ENCODE measurements around the gene LRP11. TPM values are rescaled to one million over a fixed set of nuclear protein-coding genes. Genes with fewer than 3 reads are reported as not detected.

LRP11 gene
- total and polyA plus RNA-seq, 2 of the 13 experiments (the other 11 are each of a cell fraction or from before 2014, with no cell fraction given): 32.4 to 48.9 TPM

DNA sequence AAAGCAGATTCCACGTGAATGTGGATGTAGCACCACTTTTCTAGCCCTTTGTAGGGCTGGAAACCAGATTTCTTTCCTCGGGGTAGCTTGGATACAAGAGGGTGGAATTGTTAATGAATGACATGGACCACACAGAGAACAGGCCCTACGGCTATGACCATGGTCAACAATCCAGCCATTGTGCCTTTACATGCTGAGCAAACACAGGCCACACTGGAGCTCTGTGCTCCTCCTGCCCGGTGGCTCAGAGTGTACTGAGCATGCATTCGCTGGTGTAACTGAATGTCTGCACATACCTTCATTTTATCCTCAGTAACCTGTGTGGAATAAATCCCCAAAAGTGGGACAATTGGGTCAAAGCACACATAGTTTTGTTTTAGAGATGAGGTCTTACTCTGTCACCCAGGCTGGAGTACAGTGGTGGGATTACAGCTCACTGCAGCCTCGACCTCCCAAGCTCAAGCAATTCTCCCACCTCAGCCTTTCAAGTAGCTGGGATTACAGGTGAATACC is 32.8 kb downstream of the LRP11 start (continued):
- TF ChIP-seq, protein P1, sequence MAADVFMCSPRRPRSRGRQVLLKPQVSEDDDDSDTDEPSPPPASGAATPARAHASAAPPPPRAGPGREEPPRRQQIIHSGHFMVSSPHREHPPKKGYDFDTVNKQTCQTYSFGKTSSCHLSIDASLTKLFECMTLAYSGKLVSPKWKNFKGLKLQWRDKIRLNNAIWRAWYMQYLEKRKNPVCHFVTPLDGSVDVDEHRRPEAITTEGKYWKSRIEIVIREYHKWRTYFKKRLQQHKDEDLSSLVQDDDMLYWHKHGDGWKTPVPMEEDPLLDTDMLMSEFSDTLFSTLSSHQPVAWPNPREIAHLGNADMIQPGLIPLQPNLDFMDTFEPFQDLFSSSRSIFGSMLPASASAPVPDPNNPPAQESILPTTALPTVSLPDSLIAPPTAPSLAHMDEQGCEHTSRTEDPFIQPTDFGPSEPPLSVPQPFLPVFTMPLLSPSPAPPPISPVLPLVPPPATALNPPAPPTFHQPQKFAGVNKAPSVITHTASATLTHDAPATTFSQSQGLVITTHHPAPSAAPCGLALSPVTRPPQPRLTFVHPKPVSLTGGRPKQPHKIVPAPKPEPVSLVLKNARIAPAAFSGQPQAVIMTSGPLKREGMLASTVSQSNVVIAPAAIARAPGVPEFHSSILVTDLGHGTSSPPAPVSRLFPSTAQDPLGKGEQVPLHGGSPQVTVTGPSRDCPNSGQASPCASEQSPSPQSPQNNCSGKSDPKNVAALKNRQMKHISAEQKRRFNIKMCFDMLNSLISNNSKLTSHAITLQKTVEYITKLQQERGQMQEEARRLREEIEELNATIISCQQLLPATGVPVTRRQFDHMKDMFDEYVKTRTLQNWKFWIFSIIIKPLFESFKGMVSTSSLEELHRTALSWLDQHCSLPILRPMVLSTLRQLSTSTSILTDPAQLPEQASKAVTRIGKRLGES (CRISPR knock-in tag; IDR thresholded peaks at IDR 0.05; ENCODE audit: borderline replicate concordance): peak; percentile 75; the same call in 1 of the 2 replicates
- TF ChIP-seq ZFP62 (CRISPR knock-in tag; IDR thresholded peaks at IDR 0.05): no peak
- TF ChIP-seq, protein P2, sequence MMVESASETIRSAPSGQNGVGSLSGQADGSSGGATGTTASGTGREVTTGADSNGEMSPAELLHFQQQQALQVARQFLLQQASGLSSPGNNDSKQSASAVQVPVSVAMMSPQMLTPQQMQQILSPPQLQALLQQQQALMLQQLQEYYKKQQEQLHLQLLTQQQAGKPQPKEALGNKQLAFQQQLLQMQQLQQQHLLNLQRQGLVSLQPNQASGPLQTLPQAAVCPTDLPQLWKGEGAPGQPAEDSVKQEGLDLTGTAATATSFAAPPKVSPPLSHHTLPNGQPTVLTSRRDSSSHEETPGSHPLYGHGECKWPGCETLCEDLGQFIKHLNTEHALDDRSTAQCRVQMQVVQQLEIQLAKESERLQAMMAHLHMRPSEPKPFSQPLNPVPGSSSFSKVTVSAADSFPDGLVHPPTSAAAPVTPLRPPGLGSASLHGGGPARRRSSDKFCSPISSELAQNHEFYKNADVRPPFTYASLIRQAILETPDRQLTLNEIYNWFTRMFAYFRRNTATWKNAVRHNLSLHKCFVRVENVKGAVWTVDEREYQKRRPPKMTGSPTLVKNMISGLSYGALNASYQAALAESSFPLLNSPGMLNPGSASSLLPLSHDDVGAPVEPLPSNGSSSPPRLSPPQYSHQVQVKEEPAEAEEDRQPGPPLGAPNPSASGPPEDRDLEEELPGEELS (CRISPR knock-in tag; IDR thresholded peaks at IDR 0.05): peak; percentile 57; the same call in 1 of the 2 replicates
- TF ChIP-seq SIN3A (IDR thresholded peaks at IDR 0.05; ENCODE audit: borderline replicate concordance, low read depth, low read length): 0 out of 2 replicates have a peak, but pooled peaks have one; percentile 17
- TF ChIP-seq ZNF350 (CRISPR knock-in tag; IDR thresholded peaks at IDR 0.05; ENCODE audit: borderline replicate concordance, low read depth): peak; percentile 62; the same call in 1 of the 2 replicates
- TF ChIP-seq ZNF616 (CRISPR knock-in tag; IDR thresholded peaks at IDR 0.05; ENCODE audit: low read depth): peak; percentile 54; the same call in 1 of the 2 replicates
- TF ChIP-seq, protein P3, sequence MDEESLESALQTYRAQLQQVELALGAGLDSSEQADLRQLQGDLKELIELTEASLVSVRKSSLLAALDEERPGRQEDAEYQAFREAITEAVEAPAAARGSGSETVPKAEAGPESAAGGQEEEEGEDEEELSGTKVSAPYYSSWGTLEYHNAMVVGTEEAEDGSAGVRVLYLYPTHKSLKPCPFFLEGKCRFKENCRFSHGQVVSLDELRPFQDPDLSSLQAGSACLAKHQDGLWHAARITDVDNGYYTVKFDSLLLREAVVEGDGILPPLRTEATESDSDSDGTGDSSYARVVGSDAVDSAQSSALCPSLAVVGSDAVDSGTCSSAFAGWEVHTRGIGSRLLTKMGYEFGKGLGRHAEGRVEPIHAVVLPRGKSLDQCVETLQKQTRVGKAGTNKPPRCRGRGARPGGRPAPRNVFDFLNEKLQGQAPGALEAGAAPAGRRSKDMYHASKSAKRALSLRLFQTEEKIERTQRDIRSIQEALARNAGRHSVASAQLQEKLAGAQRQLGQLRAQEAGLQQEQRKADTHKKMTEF (CRISPR knock-in tag; IDR thresholded peaks at IDR 0.05): peak; percentile 23; the same call in 1 of the 2 replicates
- 0 out of 2 replicates have a peak, but pooled peaks have one; percentile 29 for TF ChIP-seq ZNF749 (CRISPR knock-in tag; IDR thresholded peaks at IDR 0.05; ENCODE audit: borderline replicate concordance)
- TF ChIP-seq ZFP37 (CRISPR knock-in tag; IDR thresholded peaks at IDR 0.05; ENCODE audit: borderline replicate concordance): peak; percentile 49; the same call in 1 of the 2 replicates
- peak; percentile 50; the same call in 1 of the 2 replicates for TF ChIP-seq ZKSCAN8 (CRISPR knock-in tag; IDR thresholded peaks at IDR 0.05; ENCODE audit: borderline replicate concordance)
- TF ChIP-seq, protein P4, sequence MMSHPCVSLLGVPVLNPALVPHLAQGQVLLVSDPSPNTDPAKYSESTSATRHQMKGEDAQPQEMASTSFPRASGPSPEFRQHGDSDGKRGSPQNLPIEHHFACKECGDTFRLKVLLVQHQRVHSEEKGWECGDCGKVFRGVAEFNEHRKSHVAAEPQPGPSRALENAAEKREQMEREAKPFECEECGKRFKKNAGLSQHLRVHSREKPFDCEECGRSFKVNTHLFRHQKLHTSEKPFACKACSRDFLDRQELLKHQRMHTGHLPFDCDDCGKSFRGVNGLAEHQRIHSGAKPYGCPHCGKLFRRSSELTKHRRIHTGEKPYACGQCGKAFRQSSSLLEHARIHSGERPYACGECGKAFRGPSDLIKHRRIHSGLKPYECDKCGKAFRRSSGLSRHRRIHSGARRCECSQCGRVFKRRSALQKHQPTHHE (CRISPR knock-in tag; IDR thresholded peaks at IDR 0.05; ENCODE audit: borderline replicate concordance): no peak
- TF ChIP-seq, protein P5, sequence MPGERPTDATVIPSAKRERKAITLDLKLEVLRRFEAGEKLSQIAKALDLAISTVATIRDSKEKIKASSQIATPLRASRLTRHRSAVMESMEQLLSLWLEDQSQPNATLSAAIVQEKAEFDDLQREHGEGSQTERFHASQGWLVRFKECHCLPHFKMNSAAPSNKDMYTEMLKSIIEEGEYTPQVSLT (CRISPR knock-in tag; IDR thresholded peaks at IDR 0.05; ENCODE audit: borderline replicate concordance, low read depth): 0 out of 2 replicates have a peak, but pooled peaks have one; percentile 54
- peak; percentile 87 for TF ChIP-seq SAP130 (CRISPR knock-in tag; IDR thresholded peaks at IDR 0.05; ENCODE audit: low read depth)
- no peak for TF ChIP-seq PCBP2 (optimal IDR thresholded peaks at IDR 0.05; ENCODE audit: low read depth, low read length, poor library complexity, severe bottlenecking)
- peak; percentile 86 for TF ChIP-seq ZNF12 (CRISPR knock-in tag; IDR thresholded peaks at IDR 0.05)
- TF ChIP-seq ELF3 (CRISPR knock-in tag; IDR thresholded peaks at IDR 0.05): 0 out of 2 replicates have a peak, but pooled peaks have one; percentile 27
- no peak for TF ChIP-seq AKAP8 (CRISPR knock-in tag; IDR thresholded peaks at IDR 0.05)
- TF ChIP-seq, protein P6, sequence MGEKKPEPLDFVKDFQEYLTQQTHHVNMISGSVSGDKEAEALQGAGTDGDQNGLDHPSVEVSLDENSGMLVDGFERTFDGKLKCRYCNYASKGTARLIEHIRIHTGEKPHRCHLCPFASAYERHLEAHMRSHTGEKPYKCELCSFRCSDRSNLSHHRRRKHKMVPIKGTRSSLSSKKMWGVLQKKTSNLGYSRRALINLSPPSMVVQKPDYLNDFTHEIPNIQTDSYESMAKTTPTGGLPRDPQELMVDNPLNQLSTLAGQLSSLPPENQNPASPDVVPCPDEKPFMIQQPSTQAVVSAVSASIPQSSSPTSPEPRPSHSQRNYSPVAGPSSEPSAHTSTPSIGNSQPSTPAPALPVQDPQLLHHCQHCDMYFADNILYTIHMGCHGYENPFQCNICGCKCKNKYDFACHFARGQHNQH (CRISPR knock-in tag; IDR thresholded peaks at IDR 0.05): peak; percentile 65
